ENCODE results near the gene KCNQ2.

- TF ChIP-seq CTCF (IDR thresholded peaks at IDR 0.05; ENCODE audit: low read depth, low read length, missing input control) (no peak), YY1 (IDR thresholded peaks at IDR 0.05) (no peak), ATF3 (IDR thresholded peaks at IDR 0.05) (no peak), JUND (IDR thresholded peaks at IDR 0.05) (no peak), MAX (IDR thresholded peaks at IDR 0.05) (no peak), RAD21 (IDR thresholded peaks at IDR 0.05) (no peak), FOXA2 (IDR thresholded peaks at IDR 0.05) (no peak), TAF1 (conservative IDR thresholded peaks at IDR 0.05) (no peak), FOXA1 (IDR thresholded peaks at IDR 0.05) (no peak)
Measured at GRCh38 chr20:63440366-63440955, 32.0 kb downstream of the KCNQ2 start.
